Endothelial cell of umbilical vein (primary cell): ENCODE data around the gene IFIT5. TPM values are rescaled to one million over a fixed set of nuclear protein-coding genes. Genes with fewer than 3 reads are reported as not detected.

ENCODE experiments used
- BruUV-seq: library from RNA; stranded (reverse); fragments of 400-500 nt; replicated peaks from 2 replicates; lab custom pipeline; 2021; lab: Mats Ljungman, UMichigan
- CTCF ChIA-PET: fragments of 300-600, 350-600 bp; sonication (Branson Sonifier 250); formaldehyde crosslinking; loops from one replicate; lab custom pipeline; 2021; ENCODE audit warnings: antibody characterized with exemption, inconsistent platforms; lab: Charles Lee
- POLR2A ChIA-PET: fragments of 300-600, 350-600 bp; sonication (Branson Sonifier 250); formaldehyde crosslinking; loops from one replicate; lab custom pipeline; 2021; ENCODE audit warnings: antibody characterized with exemption, inconsistent platforms; lab: Charles Lee
- DNase-seq: peaks from one replicate; pipeline ENCODE4 v3.0.0-alpha.2; 2011; ENCODE audit warnings: low read depth, low spot score
- FAIRE-seq: peaks from 2 replicates; lab custom pipeline; 2011; peaks lifted over from hg19 to GRCh38; lab: Jason Lieb, UNC
- H2AFZ ChIP-seq: 2 replicates; pipeline ENCODE4 v1.6.0; 2012; ENCODE audit warnings: low read depth, low read length, control low read depth, inconsistent platforms
- H3K27ac ChIP-seq: 2 replicates; pipeline ENCODE4 v1.5.1; 2011; ENCODE audit warnings: low read depth, mild to moderate bottlenecking, control low read depth, low read length, moderate library complexity; ENCODE audit not compliant: insufficient read depth
- H3K27me3 ChIP-seq, 2 experiments: 2 replicates each; pipeline versions ENCODE4 v1.6.0 to v1.6.1; 2011; ENCODE audit warnings: low read length in 2 of 2, mixed read lengths in 1 of 2; ENCODE audit not compliant: control insufficient read depth in 2 of 2, insufficient read depth in 2 of 2
- H3K36me3 ChIP-seq, 2 experiments: 2 replicates in 1 of 2; 3 replicates in 1 of 2; pipeline ENCODE4 v1.5.1; 2011; ENCODE audit warnings: low read length in 2 of 2, mild to moderate bottlenecking in 1 of 2, moderate library complexity in 1 of 2; ENCODE audit not compliant: control insufficient read depth in 2 of 2, insufficient read depth in 2 of 2; ENCODE audit errors: extremely low read depth in 1 of 2
- H3K4me1 ChIP-seq: 3 replicates; pipeline ENCODE4 v1.5.1; 2011; ENCODE audit warnings: mild to moderate bottlenecking, low read length; ENCODE audit not compliant: control insufficient read depth, insufficient read depth; ENCODE audit errors: extremely low read depth
- H3K4me2 ChIP-seq: 2 replicates; pipeline ENCODE4 v1.6.1; 2011; ENCODE audit warnings: low read length, control low read depth, mixed read lengths; ENCODE audit not compliant: insufficient read depth
- H3K4me3 ChIP-seq, 3 experiments: fragments of 200-600 bp in 1 of 3; sonication (generic), shearing (Covaris generic) in 1 of 3; replicated peaks in 1 of 3; 2 replicates each; pipeline ENCODE4 v1.5.1; 2011 to 2016; ENCODE audit warnings: control low read depth in 3 of 3, low read length in 3 of 3, mild to moderate bottlenecking in 2 of 3, inconsistent platforms in 1 of 3, low read depth in 1 of 3, moderate library complexity in 1 of 3; ENCODE audit not compliant: insufficient read depth in 1 of 3
- H3K79me2 ChIP-seq: 2 replicates; pipeline ENCODE4 v1.6.0; 2012; ENCODE audit warnings: low read length, inconsistent platforms; ENCODE audit not compliant: control insufficient read depth, insufficient read depth
- H3K9ac ChIP-seq: replicated peaks from 2 replicates; pipeline ENCODE3; 2011; ENCODE audit warnings: low read length, control low read depth; ENCODE audit not compliant: insufficient read depth; ENCODE audit errors: extremely low read depth
- H3K9me1 ChIP-seq: replicated peaks from 3 replicates; pipeline ENCODE4 v1.6.0; 2011; ENCODE audit warnings: mild to moderate bottlenecking, low read length; ENCODE audit not compliant: control insufficient read depth, insufficient read depth; ENCODE audit errors: extremely low read depth
- H3K9me3 ChIP-seq: replicated peaks from 2 replicates; pipeline ENCODE4 v1.5.1; 2012; ENCODE audit warnings: low read length, inconsistent platforms; ENCODE audit not compliant: control insufficient read depth, insufficient read depth
- H4K20me1 ChIP-seq: replicated peaks from 2 replicates; pipeline ENCODE3; 2011; ENCODE audit warnings: mild to moderate bottlenecking, low read length; ENCODE audit not compliant: control insufficient read depth, insufficient read depth; ENCODE audit errors: extremely low read depth
- CTCF ChIP-seq, 2 donors: IDR thresholded peaks; 1 replicate in 1 of 2; 2 replicates in 1 of 2; pipeline ENCODE4 v1.5.1; 2011; ENCODE audit warnings: low read length in 2 of 2, mild to moderate bottlenecking in 2 of 2, moderate library complexity in 2 of 2, control low read depth in 1 of 2, inconsistent platforms in 1 of 2, low read depth in 1 of 2; ENCODE audit not compliant: insufficient read depth in 1 of 2; ENCODE audit errors: extremely low read depth in 1 of 2
- EZH2 ChIP-seq: IDR thresholded peaks from 2 replicates; pipeline ENCODE4 v1.6.1; 2012; ENCODE audit warnings: borderline replicate concordance, low read depth, mild to moderate bottlenecking, moderate library complexity, low read length, inconsistent platforms; ENCODE audit not compliant: severe bottlenecking
- FOS ChIP-seq: IDR thresholded peaks from 2 replicates; pipeline ENCODE4 v1.6.1; 2011; ENCODE audit warnings: mild to moderate bottlenecking, low read length, moderate library complexity, borderline replicate concordance; ENCODE audit not compliant: insufficient read depth
- GATA2 ChIP-seq: IDR thresholded peaks from 2 replicates; pipeline ENCODE4 v1.7.0; 2011; ENCODE audit warnings: low read depth, mild to moderate bottlenecking, moderate library complexity, mixed read lengths, low read length; ENCODE audit not compliant: insufficient read length, insufficient read depth
- JUN ChIP-seq: IDR thresholded peaks from 2 replicates; pipeline ENCODE4 v1.6.1; 2011; ENCODE audit warnings: borderline replicate concordance, low read depth; ENCODE audit not compliant: insufficient read length, insufficient read depth
- MYC ChIP-seq: IDR thresholded peaks from one replicate; pipeline ENCODE4 v1.6.1; 2011; ENCODE audit warnings: mild to moderate bottlenecking, low read depth, low read length
- POLR2A ChIP-seq: IDR thresholded peaks from 2 replicates; pipeline ENCODE4 v1.6.1; 2012; ENCODE audit warnings: low read depth, mild to moderate bottlenecking, control low read depth, low read length
- POLR2AphosphoS5 ChIP-seq: IDR thresholded peaks from 2 replicates; pipeline ENCODE4 v1.6.1; 2012; ENCODE audit warnings: low read depth, mild to moderate bottlenecking, control low read depth, low read length, moderate library complexity; ENCODE audit not compliant: insufficient read depth
- dilution Hi-C: fragments of 300-500 bp; cut with MboI; formaldehyde crosslinking; loops from one replicate; pipeline ENCODE4 v1.15.0; 2019; ENCODE audit warnings: low sequenced_read_pairs; ENCODE audit not compliant: extremely low pct_ligation_motif_present
- intact Hi-C: fragments of 100-400 bp; cut with micrococcal nuclease; formaldehyde crosslinking; loops from one replicate; pipeline ENCODE4 v1.10.0; 2022
- polyA plus RNA-seq, 4 experiments: library from polyadenylated mRNA; depleted of rRNA in 3 of 4; stranded (reverse) in 3 of 4; unstranded in 1 of 4; fragments of >200 nt; gene quantifications; 2 replicates each; pipeline versions ENCODE4 v1.2.1 to v1.2.3, GENCODE V29; 2011 to 2012; ENCODE audit warnings: missing spikeins in 1 of 4
- total RNA-seq: library from RNA; stranded (reverse); gene quantifications from 2 replicates; pipeline ENCODE4 v1.2.3, GENCODE V29; 2021
- TF ChIP-seq, protein P1 (sequence below): IDR thresholded peaks from 2 replicates; pipeline ENCODE4 v1.6.1; 2011; ENCODE audit not compliant: insufficient read depth, insufficient read length

The IFIT5 gene
- total and polyA plus RNA-seq, 2 donors (not counting 3 experiments of a cell fraction or from before 2014, with no cell fraction given), result 1.0 to 3.2 TPM

DNA sequence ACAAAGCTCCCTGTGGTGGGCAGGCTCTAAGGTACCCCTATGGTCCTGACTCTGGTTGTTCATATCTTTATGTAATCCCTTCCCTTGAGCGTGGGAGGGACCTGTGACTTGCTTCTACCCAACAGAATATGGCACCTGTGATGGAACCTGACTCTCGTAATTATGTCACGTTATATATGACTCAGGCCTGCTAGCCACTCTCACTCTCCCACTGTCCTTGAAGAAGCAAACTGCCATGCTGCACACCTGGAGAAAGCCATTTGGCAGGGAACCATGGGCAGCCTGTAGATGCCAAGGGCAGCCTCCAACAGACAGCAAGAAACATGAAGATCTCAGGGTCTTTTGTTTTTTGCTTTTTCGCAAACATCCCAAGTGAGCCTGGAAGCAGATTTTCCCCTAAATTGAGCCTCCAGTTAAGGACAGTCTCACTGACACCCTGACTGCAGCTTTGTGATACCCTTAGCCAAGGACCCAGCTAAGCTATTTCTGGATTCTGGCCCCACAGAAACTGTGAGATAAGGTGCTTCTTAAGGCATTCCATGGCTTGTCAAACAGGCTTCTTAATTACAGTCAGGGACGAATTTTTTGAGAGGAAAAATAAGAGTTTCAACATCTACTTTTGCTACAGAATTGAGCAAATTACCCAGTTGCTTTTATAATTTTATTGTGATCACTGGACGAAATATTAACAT lies 49.6 kb downstream of the IFIT5 start:
- Histone ChIP-seq H3K27ac (no peak overlapping the region), H3K4me3 (no peak overlapping the region), H3K9ac (no peak overlapping the region), H3K4me2 (no peak overlapping the region), H3K9me3 (no peaks in the 10 kb centered on the region), H3K36me3 (no peaks in the 10 kb centered on the region), H3K27me3 (no peaks in the 10 kb centered on the region), H3K9me1 (no peaks in the 10 kb centered on the region), H2AFZ (no peak overlapping the region), H3K79me2 (no peaks in the 10 kb centered on the region), H3K4me1 (peaks cover 7% of the 10 kb centered on the region), H4K20me1 (no peaks in the 10 kb centered on the region)
- no peak for DNase-seq
- dilution Hi-C loops, result no loop called here
- ChIA-PET POLR2A (no interaction called here), CTCF (no interaction called here)
- no peak for FAIRE-seq
- intact Hi-C loops, result no loop called here
- TF ChIP-seq POLR2A (no peak), MYC (no peak), GATA2 (no peak), JUN (no peak), EZH2 (no peak), POLR2AphosphoS5 (no peak), CTCF (IDR thresholded peaks at IDR 0.05; ENCODE audit: extremely low read depth in 1 of 2, insufficient read depth in 1 of 2, low read depth in 1 of 2, low read length in 2 of 2) (no peak), FOS (no peak)
- TF ChIP-seq, protein P1, sequence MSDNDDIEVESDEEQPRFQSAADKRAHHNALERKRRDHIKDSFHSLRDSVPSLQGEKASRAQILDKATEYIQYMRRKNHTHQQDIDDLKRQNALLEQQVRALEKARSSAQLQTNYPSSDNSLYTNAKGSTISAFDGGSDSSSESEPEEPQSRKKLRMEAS, result no peak
- no TSS peak for BruUV-seq
